SK-N-MC (cell line): Measurements from ENCODE around the gene MTAP.

Source experiments
- EZH2 ChIP-seq: fragments of 200-600 bp; sonication (generic); IDR thresholded peaks from one replicate; pipeline ENCODE4 v1.6.1; 2017; ENCODE audit warnings: antibody characterized with exemption
- POLR2AphosphoS5 ChIP-seq: IDR thresholded peaks from 2 replicates; pipeline ENCODE4 v1.6.1; 2012; ENCODE audit warnings: mild to moderate bottlenecking, low read depth, low read length, borderline replicate concordance

DNA sequence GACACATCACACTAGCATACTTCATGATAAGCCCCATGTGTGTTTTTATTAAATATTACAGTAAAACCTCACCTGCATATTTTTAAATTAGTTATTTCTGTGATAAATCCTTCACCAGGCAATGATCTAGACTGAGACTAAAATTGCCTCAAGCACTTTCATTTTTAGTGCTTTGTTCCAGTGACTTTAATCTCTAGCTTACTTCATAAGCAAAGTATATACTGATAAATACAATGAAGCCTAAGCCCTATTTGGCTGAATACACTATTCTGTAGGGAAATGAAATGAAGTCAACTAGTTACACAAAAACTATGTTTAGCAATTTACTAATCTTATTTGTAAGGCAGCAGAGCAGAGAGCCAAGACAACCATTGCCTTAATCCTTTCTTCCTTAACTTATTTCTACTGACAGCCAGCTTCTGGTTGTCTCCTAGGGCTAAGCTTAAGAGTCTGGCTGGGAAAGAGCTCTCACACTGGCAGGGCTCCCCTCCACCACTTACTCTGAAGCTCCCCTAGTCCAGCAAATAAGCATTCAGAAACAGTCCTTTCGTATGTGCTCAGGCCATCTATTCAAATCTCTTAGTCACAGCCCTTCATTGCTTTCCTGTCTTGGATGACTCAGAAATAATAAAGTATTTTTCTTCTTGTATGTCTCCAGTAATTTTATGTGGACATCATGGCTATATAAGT, 31.4 kb upstream of the MTAP start:
- TF ChIP-seq POLR2AphosphoS5: no peak
- no peak for TF ChIP-seq EZH2
